GM06990 (cell line): Measurements from ENCODE around the gene EXOC3.

Source experiments
- DNase-seq: peaks from one replicate; pipeline ENCODE4 v3.0.0-alpha.2; 2011; ENCODE audit not compliant: insufficient read length; ENCODE audit errors: extremely low read depth
- H3K27me3 ChIP-seq: replicated peaks from 2 replicates; pipeline ENCODE4 v1.6.0; 2011; ENCODE audit warnings: low read length; ENCODE audit not compliant: control insufficient read depth, insufficient read depth
- H3K36me3 ChIP-seq: 2 replicates; pipeline ENCODE4 v1.5.1; 2011; ENCODE audit warnings: low read length; ENCODE audit not compliant: control insufficient read depth, insufficient read depth
- H3K4me3 ChIP-seq: replicated peaks from 2 replicates; pipeline ENCODE4 v1.5.1; 2011; ENCODE audit warnings: low read depth, mild to moderate bottlenecking, control low read depth, low read length
- TF ChIP-seq, protein P1 (sequence below): IDR thresholded peaks from 2 replicates; pipeline ENCODE4 v1.5.1; 2011; ENCODE audit warnings: low read length, control low read depth, mild to moderate bottlenecking, inconsistent platforms; ENCODE audit not compliant: insufficient read depth, poor library complexity, severe bottlenecking

Gene EXOC3

DNA sequence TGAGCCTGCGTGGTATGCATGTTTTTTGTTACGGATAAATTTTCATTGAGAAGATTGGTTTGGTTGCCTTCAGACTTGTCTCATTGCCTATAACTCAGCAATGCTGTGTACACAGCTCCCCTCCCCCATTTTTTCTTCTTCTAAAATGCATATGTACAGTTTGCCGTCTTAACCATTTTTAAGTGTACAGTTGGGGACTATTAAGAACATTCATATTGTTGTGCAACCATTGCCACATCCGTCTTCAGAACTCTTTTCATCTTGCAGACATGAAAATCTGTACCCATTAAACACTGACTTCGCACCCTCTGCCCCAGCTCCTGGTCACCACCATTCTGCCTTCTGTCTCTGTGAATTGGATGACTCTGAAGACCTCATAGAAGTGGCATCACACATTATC lies 6.2 kb downstream of the EXOC3 start:
- TF ChIP-seq, protein P1, sequence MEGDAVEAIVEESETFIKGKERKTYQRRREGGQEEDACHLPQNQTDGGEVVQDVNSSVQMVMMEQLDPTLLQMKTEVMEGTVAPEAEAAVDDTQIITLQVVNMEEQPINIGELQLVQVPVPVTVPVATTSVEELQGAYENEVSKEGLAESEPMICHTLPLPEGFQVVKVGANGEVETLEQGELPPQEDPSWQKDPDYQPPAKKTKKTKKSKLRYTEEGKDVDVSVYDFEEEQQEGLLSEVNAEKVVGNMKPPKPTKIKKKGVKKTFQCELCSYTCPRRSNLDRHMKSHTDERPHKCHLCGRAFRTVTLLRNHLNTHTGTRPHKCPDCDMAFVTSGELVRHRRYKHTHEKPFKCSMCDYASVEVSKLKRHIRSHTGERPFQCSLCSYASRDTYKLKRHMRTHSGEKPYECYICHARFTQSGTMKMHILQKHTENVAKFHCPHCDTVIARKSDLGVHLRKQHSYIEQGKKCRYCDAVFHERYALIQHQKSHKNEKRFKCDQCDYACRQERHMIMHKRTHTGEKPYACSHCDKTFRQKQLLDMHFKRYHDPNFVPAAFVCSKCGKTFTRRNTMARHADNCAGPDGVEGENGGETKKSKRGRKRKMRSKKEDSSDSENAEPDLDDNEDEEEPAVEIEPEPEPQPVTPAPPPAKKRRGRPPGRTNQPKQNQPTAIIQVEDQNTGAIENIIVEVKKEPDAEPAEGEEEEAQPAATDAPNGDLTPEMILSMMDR, result no peak
- peaks cover 35% of the 10 kb centered on the region for H3K36me3 ChIP-seq
- no peak overlapping the region for H3K4me3 ChIP-seq
- DNase-seq, result no peak
- no peaks in the 10 kb centered on the region for H3K27me3 ChIP-seq

DNA sequence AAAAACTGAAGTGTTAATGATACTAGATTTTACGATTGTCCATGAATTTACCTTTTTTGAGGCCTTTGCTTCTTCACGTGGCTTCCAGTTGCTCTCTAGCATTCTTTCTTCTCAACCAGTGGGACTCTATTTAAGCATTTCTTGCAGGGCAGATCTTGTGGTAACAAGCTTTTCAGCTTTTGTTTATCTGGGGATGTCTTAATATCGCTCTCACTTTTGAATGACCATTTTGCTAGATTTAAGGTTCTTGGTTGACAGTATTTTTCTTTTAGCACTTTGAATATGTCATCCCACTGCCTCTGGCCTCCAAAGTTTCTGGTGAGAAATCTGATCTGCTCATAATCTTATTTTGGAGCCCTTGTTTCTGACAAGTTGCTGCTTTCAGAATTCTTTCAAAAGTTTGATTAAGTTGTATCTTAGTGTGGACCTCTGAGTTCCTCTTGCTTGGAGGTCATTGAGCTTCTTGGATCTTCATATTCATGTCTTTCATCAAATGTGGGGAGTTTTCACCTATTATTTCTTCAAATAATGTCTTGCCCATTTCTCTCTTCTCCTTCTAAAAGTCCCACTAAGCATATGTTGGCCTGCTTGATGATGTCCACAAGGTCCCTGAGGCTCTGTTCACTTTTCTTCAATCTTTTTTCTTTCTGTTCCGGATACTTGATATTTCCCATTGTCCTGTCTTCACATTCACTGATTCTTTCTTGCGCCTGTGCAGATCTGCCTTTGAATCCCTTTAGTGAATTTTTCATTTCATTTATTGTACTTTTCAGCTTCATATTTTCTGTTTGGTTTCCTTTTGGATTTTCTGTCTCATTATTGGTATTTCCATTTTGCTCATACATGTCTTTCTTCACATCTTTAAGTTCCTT lies 8.8 kb downstream of the EXOC3 start:
- Histone ChIP-seq H3K36me3 (peaks cover 41% of the 10 kb centered on the region), H3K27me3 (no peaks in the 10 kb centered on the region), H3K4me3 (no peak overlapping the region)
- TF ChIP-seq, protein P1, result no peak
- DNase-seq, result no peak

DNA sequence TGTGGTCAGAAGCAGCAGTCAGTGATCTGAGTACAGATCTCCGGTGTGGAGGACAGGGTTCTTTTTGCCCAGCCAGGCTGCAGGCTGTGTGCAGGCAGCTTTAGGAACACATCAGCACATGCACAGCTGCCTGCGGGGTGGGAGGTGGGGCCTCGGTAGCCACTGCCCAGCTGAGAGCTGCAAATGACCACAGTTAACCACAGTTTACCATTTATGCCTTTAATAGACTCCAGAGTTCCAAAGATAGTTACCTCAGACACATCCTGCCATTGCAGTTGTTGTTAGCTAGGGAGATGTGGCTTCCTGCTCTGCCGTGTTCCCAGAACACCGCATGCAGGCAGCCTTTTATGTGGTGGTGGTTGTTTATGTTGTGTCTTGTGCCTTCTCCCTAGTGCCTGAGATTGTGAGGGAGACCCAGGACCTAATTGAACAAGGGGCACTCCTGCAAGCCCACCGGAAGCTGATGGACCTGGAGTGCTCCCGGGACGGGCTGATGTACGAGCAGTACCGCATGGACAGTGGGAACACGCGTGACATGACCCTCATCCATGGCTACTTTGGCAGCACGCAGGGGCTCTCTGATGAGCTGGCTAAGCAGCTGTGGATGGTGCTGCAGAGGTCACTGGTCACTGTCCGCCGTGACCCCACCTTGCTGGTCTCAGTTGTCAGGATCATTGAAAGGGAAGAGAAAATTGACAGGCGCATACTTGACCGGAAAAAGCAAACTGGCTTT lies 10.2 kb downstream of the EXOC3 start:
- no peak for DNase-seq
- TF ChIP-seq, protein P1, result no peak
- H3K4me3 ChIP-seq, result no peak overlapping the region
- peaks cover 37% of the 10 kb centered on the region for H3K36me3 ChIP-seq
- H3K27me3 ChIP-seq, result no peaks in the 10 kb centered on the region

DNA sequence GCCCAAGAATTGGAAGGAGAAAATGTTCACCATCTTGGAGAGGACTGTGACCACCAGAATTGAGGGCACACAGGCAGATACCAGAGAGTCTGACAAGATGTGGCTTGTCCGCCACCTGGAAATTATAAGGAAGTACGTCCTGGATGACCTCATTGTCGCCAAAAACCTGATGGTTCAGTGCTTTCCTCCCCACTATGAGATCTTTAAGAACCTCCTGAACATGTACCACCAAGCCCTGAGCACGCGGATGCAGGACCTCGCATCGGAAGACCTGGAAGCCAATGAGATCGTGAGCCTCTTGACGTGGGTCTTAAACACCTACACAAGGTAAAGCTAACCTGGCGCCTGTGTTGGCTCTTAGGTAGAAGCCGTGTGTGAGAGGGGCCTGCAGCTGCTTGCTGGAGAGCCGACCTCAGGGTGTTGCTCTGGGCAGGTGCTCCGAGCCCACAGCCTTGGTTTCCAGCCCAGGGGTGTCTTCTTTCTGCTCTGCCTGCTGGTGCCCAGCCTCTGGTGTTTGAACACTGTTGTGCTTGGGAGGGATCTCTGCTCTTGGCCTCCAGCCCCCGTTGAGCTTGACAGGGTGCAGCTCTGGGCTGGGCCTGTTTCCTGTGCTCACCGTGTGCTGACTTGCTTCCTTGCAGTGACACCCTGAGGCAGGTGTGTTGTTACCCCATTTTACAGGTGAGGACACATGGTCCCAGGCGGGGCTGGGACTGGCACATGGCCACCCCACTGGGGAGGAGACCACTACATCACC lies 10.9 kb downstream of the EXOC3 start:
- TF ChIP-seq, protein P1, result no peak
- peaks cover 32% of the 10 kb centered on the region for H3K36me3 ChIP-seq
- no peaks in the 10 kb centered on the region for H3K27me3 ChIP-seq
- DNase-seq, result no peak
- no peak overlapping the region for H3K4me3 ChIP-seq

DNA sequence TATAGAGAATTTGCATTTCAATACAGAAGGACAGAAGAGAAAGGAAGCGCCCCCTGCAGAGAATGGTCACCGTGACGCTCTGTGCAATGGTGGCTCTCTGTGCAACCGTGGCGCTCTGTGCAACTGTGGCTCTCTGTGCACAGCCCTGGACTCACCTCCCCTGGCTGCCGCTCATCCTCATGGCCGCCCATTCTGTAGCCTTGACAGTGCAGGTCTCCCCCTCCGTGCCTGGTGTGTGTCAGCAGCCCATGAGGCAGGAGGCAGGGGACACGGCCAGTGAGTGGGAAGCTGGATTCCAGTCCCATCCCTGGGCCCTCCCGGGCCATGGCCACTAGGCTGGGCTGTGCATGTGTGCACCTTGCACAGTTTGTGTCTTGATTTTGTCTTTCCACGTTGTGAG lies 12.0 kb downstream of the EXOC3 start:
- H3K36me3 ChIP-seq, result peaks cover 36% of the 10 kb centered on the region
- no peak overlapping the region for H3K4me3 ChIP-seq
- H3K27me3 ChIP-seq, result no peaks in the 10 kb centered on the region
- DNase-seq, result no peak
- TF ChIP-seq, protein P1, result no peak
